NCI-H128 (cell line): ENCODE data around the gene TRAPPC12.
"Not testable (repeated sequence)": the region's sequence is repeated elsewhere in the genome, so short reads cannot be mapped to it uniquely, and the experiment has no call there.

Experiments
- DNase-seq: peaks from one replicate; lab custom pipeline; 2025; ENCODE audit not compliant: unreplicated experiment; lab: John Stamatoyannopoulos, UW

Gene TRAPPC12

GRCh38 chr2:3498783-3499394, 119.4 kb downstream of the TRAPPC12 start:
- no peak for DNase-seq

- no peak for DNase-seq
Measured at GRCh38 chr2:3500326-3500899, 120.9 kb downstream of the TRAPPC12 start.

GRCh38 chr2:3503046-3503445, 123.6 kb downstream of the TRAPPC12 start:
- DNase-seq = no peak

GRCh38 chr2:3503483-3503882, 124.0 kb downstream of the TRAPPC12 start:
- no peak for DNase-seq

- DNase-seq = no peak
Measured at GRCh38 chr2:3504741-3505140, 125.2 kb downstream of the TRAPPC12 start.

- DNase-seq = no peak
Measured at GRCh38 chr2:3505771-3506170, 126.3 kb downstream of the TRAPPC12 start.

GRCh38 chr2:3512086-3512485, 132.6 kb downstream of the TRAPPC12 start:
- no peak for DNase-seq

GRCh38 chr2:3513026-3513810, 133.7 kb downstream of the TRAPPC12 start:
- no peak for DNase-seq

- DNase-seq = not testable (repeated sequence)
Measured at GRCh38 chr2:3515438-3515837, 135.9 kb downstream of the TRAPPC12 start.

GRCh38 chr2:3516831-3517230, 137.3 kb downstream of the TRAPPC12 start:
- no peak for DNase-seq

GRCh38 chr2:3517948-3518495, 138.5 kb downstream of the TRAPPC12 start:
- no peak for DNase-seq

GRCh38 chr2:3518496-3519254, 139.2 kb downstream of the TRAPPC12 start:
- DNase-seq = peak; percentile 95

- no peak for DNase-seq
Measured at GRCh38 chr2:3519255-3520205, 140.0 kb downstream of the TRAPPC12 start, which contains the start of gene ADI1. TSS of gene ADI1 (minus strand) at chr2:3519531. CDS start at chr2:3519487, 44 bp downstream.

GRCh38 chr2:3520591-3520990, 141.1 kb downstream of the TRAPPC12 start:
- no peak for DNase-seq

- no peak for DNase-seq
Measured at GRCh38 chr2:3522961-3523421, 143.5 kb downstream of the TRAPPC12 start.

GRCh38 chr2:3523551-3524041, 144.1 kb downstream of the TRAPPC12 start:
- no peak for DNase-seq

GRCh38 chr2:3526871-3527270, 147.4 kb downstream of the TRAPPC12 start:
- DNase-seq = no peak

- DNase-seq = no peak
Measured at GRCh38 chr2:3527886-3528785, 148.6 kb downstream of the TRAPPC12 start.
